GM10248 (cell line): ENCODE data around the gene DISP3.

ENCODE experiments used
- CTCF ChIA-PET: fragments of 300-600 bp; sonication (Branson Sonifier 250); formaldehyde crosslinking; extraction: SDS; loops from one replicate; lab custom pipeline; 2021; ENCODE audit warnings: antibody characterized with exemption; lab: Yijun Ruan, JAX
- POLR2A ChIA-PET: fragments of 350-650 bp; sonication (Branson Sonifier 250); formaldehyde crosslinking; extraction: SDS; loops from one replicate; lab custom pipeline; 2020; ENCODE audit warnings: antibody characterized with exemption; lab: Yijun Ruan, JAX
- DNase-seq: peaks from one replicate; pipeline ENCODE4 v3.0.0; 2012; ENCODE audit errors: extremely low spot score
- TF ChIP-seq, protein P1 (sequence below): IDR thresholded peaks from 2 replicates; pipeline ENCODE4 v1.5.1; 2012; ENCODE audit warnings: mild to moderate bottlenecking, low read depth; ENCODE audit errors: extremely low read depth, missing control alignments, control extremely low read depth

DISP3 gene

DNA sequence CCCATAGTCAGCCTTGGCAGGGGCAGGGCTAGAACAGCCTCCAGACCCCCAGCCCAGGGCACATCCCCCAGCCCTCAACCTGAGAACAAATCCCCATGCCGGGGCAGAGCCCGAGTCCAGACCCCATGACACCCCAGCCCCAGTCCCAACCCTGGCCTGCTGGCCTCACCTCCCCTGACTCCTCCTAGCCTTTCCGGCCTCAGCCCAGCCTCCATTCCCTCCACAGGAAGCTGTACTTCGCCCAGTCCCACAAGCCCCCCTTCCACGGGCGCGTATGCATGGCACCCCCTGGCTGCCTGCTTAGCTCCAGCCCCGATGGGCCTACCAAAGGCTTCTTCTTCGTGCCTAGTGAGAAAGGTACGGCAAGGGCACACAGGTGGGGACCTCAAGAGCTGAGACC lies 50.4 kb downstream of the DISP3 start:
- TF ChIP-seq, protein P1, sequence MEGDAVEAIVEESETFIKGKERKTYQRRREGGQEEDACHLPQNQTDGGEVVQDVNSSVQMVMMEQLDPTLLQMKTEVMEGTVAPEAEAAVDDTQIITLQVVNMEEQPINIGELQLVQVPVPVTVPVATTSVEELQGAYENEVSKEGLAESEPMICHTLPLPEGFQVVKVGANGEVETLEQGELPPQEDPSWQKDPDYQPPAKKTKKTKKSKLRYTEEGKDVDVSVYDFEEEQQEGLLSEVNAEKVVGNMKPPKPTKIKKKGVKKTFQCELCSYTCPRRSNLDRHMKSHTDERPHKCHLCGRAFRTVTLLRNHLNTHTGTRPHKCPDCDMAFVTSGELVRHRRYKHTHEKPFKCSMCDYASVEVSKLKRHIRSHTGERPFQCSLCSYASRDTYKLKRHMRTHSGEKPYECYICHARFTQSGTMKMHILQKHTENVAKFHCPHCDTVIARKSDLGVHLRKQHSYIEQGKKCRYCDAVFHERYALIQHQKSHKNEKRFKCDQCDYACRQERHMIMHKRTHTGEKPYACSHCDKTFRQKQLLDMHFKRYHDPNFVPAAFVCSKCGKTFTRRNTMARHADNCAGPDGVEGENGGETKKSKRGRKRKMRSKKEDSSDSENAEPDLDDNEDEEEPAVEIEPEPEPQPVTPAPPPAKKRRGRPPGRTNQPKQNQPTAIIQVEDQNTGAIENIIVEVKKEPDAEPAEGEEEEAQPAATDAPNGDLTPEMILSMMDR, result no peak
- ChIA-PET POLR2A (no interaction called here), CTCF (no interaction called here)

DNA sequence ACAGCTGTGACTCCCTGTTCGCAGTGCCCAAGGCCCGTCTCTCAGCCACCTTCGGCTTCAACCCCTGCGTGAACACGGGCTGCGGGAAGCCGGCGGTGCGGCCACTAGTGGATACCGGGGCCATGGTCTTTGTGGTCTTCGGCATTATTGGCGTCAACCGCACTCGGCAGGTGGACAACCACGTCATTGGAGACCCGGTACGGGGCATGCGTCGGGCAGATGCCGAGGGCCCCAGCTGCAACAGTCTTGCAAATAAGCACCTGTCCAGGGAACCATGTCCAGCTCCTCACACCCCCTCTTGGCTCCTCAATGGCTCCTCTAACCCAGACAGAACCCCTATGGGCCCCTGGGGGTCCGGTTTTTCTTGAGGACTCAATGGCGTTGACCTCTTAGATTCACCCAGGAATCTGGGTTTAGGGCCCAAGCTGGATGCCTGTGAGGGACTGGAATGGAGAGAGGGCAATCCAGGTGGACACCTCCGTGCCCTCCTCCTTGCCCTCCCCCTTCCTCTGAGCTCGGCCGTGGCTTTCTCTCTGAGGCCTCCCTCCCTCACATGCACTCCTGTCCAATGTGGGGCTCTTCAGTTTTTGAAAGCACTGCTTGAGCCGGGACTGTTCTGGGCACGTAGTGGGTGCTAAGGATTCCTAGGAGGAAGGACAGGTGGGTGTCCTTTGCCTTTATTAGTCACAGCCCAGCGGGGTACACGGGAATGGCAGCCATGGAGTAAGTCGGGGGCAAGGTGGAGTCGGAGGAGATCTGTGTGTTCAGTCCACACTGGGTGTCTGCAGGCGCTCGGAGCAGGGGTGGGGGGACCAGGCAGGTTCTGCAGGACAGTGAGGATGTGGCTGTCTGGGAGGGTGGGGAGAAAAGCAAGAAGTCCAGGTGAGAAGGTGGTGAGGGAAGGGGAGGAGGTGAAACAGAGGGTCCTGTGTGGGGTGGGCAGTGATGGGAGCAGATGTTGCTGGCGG lies 51.1 kb downstream of the DISP3 start:
- CTCF ChIA-PET, result no interaction called here
- no peak for DNase-seq
- POLR2A ChIA-PET, result no interaction called here
- TF ChIP-seq, protein P1, result no peak

More for the DNA sequence above, 50.4 kb downstream of the DISP3 start:
- no peak for DNase-seq

DNA sequence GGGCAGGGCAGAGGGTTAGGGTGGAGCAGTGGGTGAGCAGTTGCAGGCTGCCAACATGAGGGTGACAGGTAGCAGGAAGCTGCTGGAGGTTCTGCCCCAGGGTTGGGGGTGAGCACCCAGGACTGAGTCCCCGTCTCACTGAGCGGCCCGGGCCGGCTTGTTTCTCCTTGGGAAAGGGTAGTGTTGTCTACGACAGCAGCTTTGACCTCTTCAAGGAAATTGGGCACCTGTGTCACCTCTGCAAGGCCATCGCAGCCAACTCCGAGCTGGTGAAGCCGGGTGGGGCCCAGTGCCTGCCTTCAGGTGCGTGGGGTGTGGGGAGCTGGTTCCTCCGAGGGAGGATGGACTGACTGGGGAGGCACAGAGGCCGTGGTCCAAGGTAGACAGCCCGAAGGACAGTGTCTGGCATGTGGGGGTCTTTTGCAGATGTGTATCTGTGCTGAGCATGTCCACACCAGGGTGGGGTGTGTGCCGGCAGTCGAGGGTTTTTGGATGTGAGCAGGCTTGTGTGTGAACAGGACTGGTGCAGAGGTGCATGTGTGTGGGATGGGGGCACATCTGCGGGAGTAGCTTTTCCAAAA lies 51.9 kb downstream of the DISP3 start:
- CTCF ChIA-PET, result no interaction called here
- DNase-seq, result no peak
- TF ChIP-seq, protein P1, result no peak
- POLR2A ChIA-PET, result no interaction called here

GRCh38 chr1:11531314-11531870 lies 52.4 kb downstream of the DISP3 start:
- TF ChIP-seq, protein P1, result no peak
- no peak for DNase-seq
- POLR2A ChIA-PET, result no interaction called here
- CTCF ChIA-PET, result no interaction called here

- CTCF ChIA-PET, result no interaction called here
- POLR2A ChIA-PET, result no interaction called here
- no peak for DNase-seq
- TF ChIP-seq, protein P1, result no peak
Observed at GRCh38 chr1:11531943-11532342, 53.0 kb downstream of the DISP3 start.
